HEK293 (cell line): Measurements from ENCODE around the gene PIGS.

ENCODE experiments used
- CTCF ChIA-PET: fragments of 350-600 bp; formaldehyde crosslinking; extraction: SDS; loops from one replicate; lab custom pipeline; 2021; ENCODE audit warnings: antibody characterized with exemption; lab: Yijun Ruan, JAX
- POLR2A ChIA-PET: fragments of 300-600 bp; formaldehyde crosslinking; extraction: SDS; loops from one replicate; lab custom pipeline; 2020; ENCODE audit warnings: antibody characterized with exemption, inconsistent platforms; lab: Yijun Ruan, JAX
- H3K27ac ChIP-seq: fragments of 200-500 bp; sonication (Bioruptor generic); 2 replicates; pipeline ENCODE4 v1.5.1; 2014; ENCODE audit warnings: low read depth, low read length, control low read depth, inconsistent platforms; ENCODE audit errors: extremely low read depth
- H3K36me3 ChIP-seq, 2 experiments: fragments of 200-500 bp in 1 of 2; sonication (Bioruptor generic) in 1 of 2; 1 replicate in 1 of 2; 2 replicates in 1 of 2; pipeline ENCODE4 v1.5.1; 2014 to 2017; ENCODE audit warnings: inconsistent platforms in 2 of 2, low read length in 2 of 2; ENCODE audit not compliant: control insufficient read depth in 2 of 2, insufficient read depth in 1 of 2
- H3K4me1 ChIP-seq: fragments of 200-500 bp; sonication (Bioruptor generic); 2 replicates; pipeline ENCODE4 v1.5.1; 2014; ENCODE audit warnings: mild to moderate bottlenecking, low read length, inconsistent platforms; ENCODE audit not compliant: control insufficient read depth, insufficient read depth
- H3K4me3 ChIP-seq: 2 replicates; pipeline ENCODE4 v1.5.1; 2011; ENCODE audit warnings: low read depth, mild to moderate bottlenecking, control low read depth, low read length, moderate library complexity
- H3K9me3 ChIP-seq: fragments of 200-500 bp; sonication (Bioruptor generic); 2 replicates; pipeline ENCODE4 v1.5.1; 2014; ENCODE audit warnings: low read depth, low read length, inconsistent platforms; ENCODE audit not compliant: control insufficient read depth, insufficient read depth
- KLF17 ChIP-seq: fragments of 450-650 bp; formaldehyde crosslinking; IDR thresholded peaks from 2 replicates; pipeline ENCODE4 v1.5.1; 2016; ENCODE audit warnings: missing biosample characterization, missing genetic modification characterization
- PBX3 ChIP-seq: sonication (generic); formaldehyde crosslinking; IDR thresholded peaks from 2 replicates; pipeline ENCODE4 v1.8.1; 2022; ENCODE audit warnings: mild to moderate bottlenecking, moderate library complexity, missing genetic modification reagents
- PRDM10 ChIP-seq: fragments of 450-650 bp; formaldehyde crosslinking; IDR thresholded peaks from 2 replicates; pipeline ENCODE4 v1.5.1; 2016; ENCODE audit warnings: missing biosample characterization, missing genetic modification characterization
- PRDM4 ChIP-seq: fragments of 450-650 bp; formaldehyde crosslinking; IDR thresholded peaks from 2 replicates; pipeline ENCODE4 v1.5.1; 2017; ENCODE audit warnings: missing biosample characterization, missing genetic modification characterization
- TRIM28 ChIP-seq: IDR thresholded peaks from 2 replicates; pipeline ENCODE4 v1.6.1; 2011; ENCODE audit warnings: low read length, control low read depth, borderline replicate concordance
- TSHZ1 ChIP-seq: fragments of 450-650 bp; formaldehyde crosslinking; IDR thresholded peaks from 2 replicates; pipeline ENCODE4 v1.5.1; 2016; ENCODE audit warnings: missing biosample characterization, missing genetic modification characterization, borderline replicate concordance
- YY2 ChIP-seq: fragments of 450-650 bp; formaldehyde crosslinking; IDR thresholded peaks from 2 replicates; pipeline ENCODE4 v1.5.1; 2016; ENCODE audit warnings: missing biosample characterization, missing genetic modification characterization
- ZNF121 ChIP-seq: fragments of 450-650 bp; formaldehyde crosslinking; IDR thresholded peaks from 2 replicates; pipeline ENCODE4 v1.5.1; 2016; ENCODE audit warnings: missing biosample characterization, missing genetic modification characterization
- ZNF140 ChIP-seq: fragments of 450-650 bp; formaldehyde crosslinking; IDR thresholded peaks from 2 replicates; pipeline ENCODE4 v1.5.1; 2016; ENCODE audit warnings: missing biosample characterization, missing genetic modification characterization
- ZNF174 ChIP-seq: fragments of 450-650 bp; formaldehyde crosslinking; IDR thresholded peaks from 2 replicates; pipeline ENCODE4 v1.5.0; 2017; ENCODE audit warnings: missing biosample characterization, mild to moderate bottlenecking, missing genetic modification characterization
- ZNF175 ChIP-seq: fragments of 450-650 bp; formaldehyde crosslinking; IDR thresholded peaks from 2 replicates; pipeline ENCODE4 v1.5.1; 2016; ENCODE audit warnings: missing biosample characterization, missing genetic modification characterization
- ZNF2 ChIP-seq: fragments of 450-650 bp; formaldehyde crosslinking; IDR thresholded peaks from 2 replicates; pipeline ENCODE4 v1.5.1; 2016; ENCODE audit warnings: missing biosample characterization, missing genetic modification characterization
- ZNF488 ChIP-seq: fragments of 450-650 bp; formaldehyde crosslinking; IDR thresholded peaks from 2 replicates; pipeline ENCODE4 v1.5.1; 2016; ENCODE audit warnings: missing biosample characterization, missing genetic modification characterization
- ZNF529 ChIP-seq: fragments of 450-650 bp; formaldehyde crosslinking; IDR thresholded peaks from 2 replicates; pipeline ENCODE4 v1.5.1; 2017; ENCODE audit warnings: missing genetic modification characterization, missing biosample characterization; ENCODE audit not compliant: insufficient replicate concordance
- ZNF555 ChIP-seq: fragments of 450-650 bp; formaldehyde crosslinking; conservative IDR thresholded peaks from 2 replicates; pipeline ENCODE4 v1.5.1; 2017; ENCODE audit warnings: missing biosample characterization, mild to moderate bottlenecking, missing genetic modification characterization, inconsistent platforms
- ZNF585B ChIP-seq: fragments of 450-650 bp; formaldehyde crosslinking; IDR thresholded peaks from 2 replicates; pipeline ENCODE4 v1.5.1; 2016; ENCODE audit warnings: missing biosample characterization, missing genetic modification characterization
- ZNF645 ChIP-seq: fragments of 450-650 bp; formaldehyde crosslinking; IDR thresholded peaks from 2 replicates; pipeline ENCODE4; 2016; ENCODE audit warnings: missing biosample characterization, missing genetic modification characterization

Gene PIGS

GRCh38 chr17:28582513-28582912 lies 11.2 kb upstream of the PIGS start (continued):
- TF ChIP-seq PRDM10 (tag by site-specific recombination), result no peak
- TF ChIP-seq ZNF529 (tag by site-specific recombination), result no peak
- TF ChIP-seq, all 188 proteins: peak for 0

GRCh38 chr17:28580959-28581358 lies 9.6 kb upstream of the PIGS start:
- TF ChIP-seq PRDM4, result no peak
- no peak for TF ChIP-seq ZNF175 (tag by site-specific recombination)
- no peak for TF ChIP-seq ZNF555 (tag by site-specific recombination)
- ChIA-PET POLR2A (interaction anchor here (1.2 to 2.5 kb wide), 5 partner anchors 9 to 18 kb away, joined by 3 to 8 read pairs (median 5); partner anchors contain the start of genes PIGS and SPAG5), CTCF (interaction anchor here (0.9 kb wide), 1 partner anchor 49 kb away, joined by 3 read pairs; no protein-coding TSS in a partner anchor)
- H3K9me3 ChIP-seq, result no peaks in the 10 kb centered on the region
- H3K4me1 ChIP-seq, result no peaks in the 10 kb centered on the region
- no peak overlapping the region for H3K4me3 ChIP-seq
- H3K36me3 ChIP-seq, result peaks cover 63 to 89% of the 10 kb centered on the region in 2 experiments
- H3K27ac ChIP-seq, result no peak overlapping the region

- Histone ChIP-seq H3K27ac (no peak overlapping the region), H3K4me1 (no peaks in the 10 kb centered on the region), H3K9me3 (no peaks in the 10 kb centered on the region), H3K36me3 (peaks cover 49 to 79% of the 10 kb centered on the region in 2 experiments), H3K4me3 (no peak overlapping the region)
- ChIA-PET POLR2A (interaction anchor here (1.7 to 3.2 kb wide), 3 partner anchors 8 to 13 kb away, joined by 5 to 18 read pairs (median 8); partner anchors contain the start of gene PIGS), CTCF (interaction anchor here (0.6 to 1.1 kb wide), 2 partner anchors 14 to 34 kb away, joined by 3 to 4 read pairs; no protein-coding TSS in a partner anchor)
- TF ChIP-seq ZNF645 (tag by site-specific recombination) (no peak), ZNF121 (tag by site-specific recombination) (no peak), KLF17 (tag by site-specific recombination) (no peak), ZNF2 (tag by site-specific recombination) (no peak), ZNF585B (tag by site-specific recombination) (no peak), ZNF140 (tag by site-specific recombination) (no peak), ZNF174 (no peak), ZNF488 (tag by site-specific recombination) (no peak), TSHZ1 (tag by site-specific recombination) (no peak), YY2 (no peak), PBX3 (CRISPR knock-in tag) (no peak), TRIM28 (no peak)
- TF ChIP-seq, all 188 proteins: peak for 0
These were observed 8.2 kb upstream of the PIGS start for GRCh38 chr17:28579526-28579925.
